Tongue (tissue), 2 donors: Measurements from ENCODE around the gene ELF2. TPM values are rescaled to one million over a fixed set of nuclear protein-coding genes. Genes with fewer than 3 reads are reported as not detected.
"Not testable (repeated sequence)": the region's sequence is repeated elsewhere in the genome, so short reads cannot be mapped to it uniquely, and the experiment has no call there.

Experiments
- DNase-seq: peaks from one replicate; pipeline ENCODE4 v3.0.0-alpha.2; 2015
- total RNA-seq: library from RNA; depleted of rRNA; stranded (reverse); fragments of >200 nt; gene quantifications from one replicate; pipeline ENCODE4 v1.2.3, GENCODE V29; 2014

ELF2 gene
- total RNA-seq, 1 donor from 2014 or later = 119 TPM

DNA sequence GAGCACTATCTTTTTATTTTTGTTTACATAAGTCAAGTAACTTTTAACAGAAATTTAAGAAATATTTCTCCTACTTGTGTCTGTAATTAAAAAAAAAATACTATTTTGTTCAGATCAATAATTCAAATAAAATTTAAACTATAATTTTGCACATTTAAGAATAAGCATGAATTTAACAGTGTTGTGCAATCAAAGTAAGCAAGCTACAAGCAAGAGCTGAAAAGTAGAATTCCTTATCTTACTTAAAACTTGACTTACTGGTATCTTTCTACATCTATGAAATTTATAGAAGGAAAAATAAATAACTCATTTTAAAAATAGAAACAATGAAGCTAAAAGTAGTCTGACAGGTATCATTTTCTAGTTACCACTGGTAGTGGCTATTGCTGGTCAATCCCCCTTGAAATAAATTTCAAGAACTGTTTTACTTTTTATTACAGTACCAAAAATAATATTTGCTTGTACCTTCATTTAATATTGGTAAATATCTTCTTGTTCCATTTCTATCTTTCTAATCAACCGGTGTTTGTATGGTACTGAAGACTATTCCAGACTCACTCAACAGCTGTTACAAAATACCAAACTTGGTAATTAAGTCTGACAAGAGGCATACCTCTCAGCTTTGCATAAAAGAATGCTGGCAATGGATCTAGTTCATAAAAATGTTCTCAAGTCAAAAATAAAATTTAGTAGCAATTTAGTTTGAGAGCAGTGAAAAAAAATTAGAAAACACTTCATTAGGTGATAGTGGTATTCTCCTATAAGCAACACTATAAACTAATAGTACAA is 99.3 kb downstream of the ELF2 start:
- DNase-seq = peak; percentile 21

DNA sequence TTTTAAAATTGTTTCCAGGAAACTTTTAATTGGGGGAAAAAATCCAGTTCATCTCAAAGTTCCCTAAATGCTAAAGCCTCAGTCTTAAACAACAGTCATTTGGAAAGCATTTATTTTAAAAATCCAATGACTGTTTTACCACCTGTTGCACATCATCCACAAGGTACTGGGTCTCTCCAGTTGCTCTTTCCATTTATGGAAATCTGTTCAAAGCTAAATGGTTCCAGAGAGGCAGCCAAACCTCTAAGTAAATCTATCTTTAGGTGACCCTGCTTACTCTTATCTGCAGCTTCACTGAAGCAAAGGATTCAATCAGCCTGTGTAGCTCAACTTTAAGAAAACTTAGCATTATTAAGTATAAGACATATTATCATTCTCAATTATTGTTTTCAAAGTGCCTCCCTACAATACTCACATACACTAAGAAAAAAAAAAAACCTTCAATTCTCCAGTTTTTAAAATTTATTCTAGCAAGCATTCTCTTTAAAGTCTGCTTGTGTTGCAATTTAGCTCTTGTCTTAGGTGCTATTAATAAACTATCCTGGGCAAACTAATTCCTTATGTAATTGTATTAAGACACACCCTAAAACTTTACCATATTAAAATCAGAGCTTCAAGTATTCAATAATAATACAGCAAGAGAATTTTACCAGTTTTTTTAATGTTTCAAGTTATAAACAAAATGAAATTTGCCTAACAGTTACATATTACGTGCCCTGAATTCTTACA is 100.8 kb downstream of the ELF2 start:
- peak; percentile 28 for DNase-seq

DNA sequence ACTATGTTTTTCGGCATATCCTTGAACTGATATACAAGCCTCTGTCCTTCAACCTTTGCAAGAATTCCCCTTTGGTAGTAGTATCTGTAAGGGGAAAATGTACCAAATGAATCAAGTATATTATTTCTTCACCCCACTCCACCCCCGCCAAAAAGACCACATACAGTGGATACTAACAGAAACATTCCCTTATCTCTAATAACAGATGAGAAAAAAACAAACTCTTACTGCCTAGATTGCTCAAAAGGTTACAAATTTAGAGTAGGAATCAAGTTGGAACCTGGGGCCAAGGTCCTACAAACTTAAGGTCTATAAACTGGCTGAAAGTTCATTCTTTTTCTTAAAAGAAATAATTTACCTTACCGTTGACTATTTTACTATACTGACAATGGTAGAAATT is 116.4 kb downstream of the ELF2 start:
- no peak for DNase-seq

- DNase-seq = not testable (repeated sequence)
Measured at GRCh38 chr4:139059026-139059425, 118.0 kb downstream of the ELF2 start.

DNA sequence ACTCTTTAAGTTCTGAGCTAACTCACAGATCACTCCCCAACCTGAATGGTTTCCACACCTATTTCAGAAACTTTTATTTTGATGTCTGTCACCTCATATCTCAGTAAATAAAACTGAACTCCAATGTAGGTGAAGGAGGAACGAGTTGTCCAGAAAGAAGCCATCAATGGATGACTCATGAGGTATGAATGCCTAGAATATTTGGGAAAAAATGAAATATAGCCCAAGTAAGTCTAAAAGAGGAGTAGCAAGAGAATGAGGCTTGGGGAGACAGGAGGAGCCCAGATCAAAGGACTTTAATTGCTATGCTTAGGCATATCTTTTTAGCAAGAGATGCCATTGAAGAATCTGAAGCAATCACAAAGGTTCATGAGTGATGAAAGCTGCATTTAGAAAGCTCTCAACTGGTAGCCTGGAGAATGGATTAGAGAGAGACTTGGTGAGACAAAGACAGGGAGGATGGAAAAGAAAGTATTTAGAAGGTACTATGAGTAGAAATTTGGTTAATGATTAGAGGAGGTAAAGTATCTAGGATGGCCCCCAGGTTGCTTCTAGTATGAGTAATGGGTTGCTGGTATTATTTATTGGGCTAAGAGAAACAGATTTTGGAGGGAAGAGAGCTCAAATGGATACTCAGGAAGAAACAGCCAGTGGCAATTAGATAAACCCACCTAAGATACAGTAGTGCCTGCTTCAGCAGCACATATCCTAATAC is 122.1 kb downstream of the ELF2 start:
- DNase-seq = no peak

DNA sequence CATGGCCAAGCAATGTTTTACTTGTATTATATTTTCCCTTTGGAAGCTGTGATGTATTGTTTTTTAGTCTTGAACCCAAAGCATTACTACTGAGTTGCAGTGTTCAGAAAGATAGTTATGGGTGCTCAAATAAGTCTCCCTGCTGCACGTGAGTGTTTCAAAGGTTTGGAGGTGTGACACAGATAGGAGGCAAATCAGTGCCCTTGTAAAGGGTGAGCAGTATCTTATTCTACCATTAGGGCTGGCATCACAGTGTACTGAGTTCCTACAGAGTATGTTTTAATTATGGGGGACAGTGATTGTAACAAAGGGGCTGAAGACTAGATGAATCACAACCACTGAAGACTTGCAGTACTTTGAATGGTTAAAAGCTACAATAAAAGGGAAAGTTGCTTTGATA is 123.1 kb downstream of the ELF2 start:
- DNase-seq = no peak

- no peak for DNase-seq
Measured at GRCh38 chr4:139050446-139050845, 126.6 kb downstream of the ELF2 start.

DNA sequence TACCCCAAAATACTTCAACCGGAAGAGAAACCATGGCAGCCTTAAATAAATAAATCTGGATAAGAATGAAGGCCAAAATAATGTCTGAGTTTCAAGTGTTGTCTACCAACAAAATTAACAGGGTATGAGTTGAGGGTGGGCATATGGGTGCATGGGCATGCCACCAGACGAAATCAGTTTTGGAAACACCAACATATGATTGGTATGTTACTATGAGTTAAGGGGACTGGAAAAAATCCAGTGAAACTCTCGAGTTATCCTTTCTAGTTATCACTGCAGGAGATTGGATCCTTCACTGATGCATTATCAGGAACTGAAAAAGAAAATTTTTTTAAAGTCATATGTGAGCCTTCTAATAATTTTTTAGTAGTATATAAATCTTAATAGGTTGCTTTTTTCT is 129.0 kb downstream of the ELF2 start:
- DNase-seq = no peak

DNA sequence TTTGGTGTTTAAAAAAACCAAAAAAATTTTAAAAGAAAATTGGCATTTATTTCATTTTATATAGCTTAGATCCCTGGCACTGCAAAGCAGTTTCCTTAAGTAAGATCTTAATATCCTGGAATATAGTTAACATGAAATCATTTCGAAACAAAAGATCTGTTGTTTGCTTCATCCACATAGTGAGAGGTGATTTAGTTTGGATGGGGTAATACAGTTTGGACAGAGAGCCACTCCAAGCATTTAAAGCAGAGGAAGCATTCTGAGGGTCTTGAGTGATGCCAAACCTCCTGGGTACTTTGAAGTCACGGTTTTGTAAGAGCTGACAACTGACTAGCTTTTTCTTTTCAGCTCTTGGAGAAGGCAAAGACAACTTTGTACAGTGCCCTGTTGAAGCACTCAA is 132.7 kb downstream of the ELF2 start:
- no peak for DNase-seq

- DNase-seq = peak; percentile 52
Measured at GRCh38 chr4:139042981-139043460, 134.0 kb downstream of the ELF2 start.

DNA sequence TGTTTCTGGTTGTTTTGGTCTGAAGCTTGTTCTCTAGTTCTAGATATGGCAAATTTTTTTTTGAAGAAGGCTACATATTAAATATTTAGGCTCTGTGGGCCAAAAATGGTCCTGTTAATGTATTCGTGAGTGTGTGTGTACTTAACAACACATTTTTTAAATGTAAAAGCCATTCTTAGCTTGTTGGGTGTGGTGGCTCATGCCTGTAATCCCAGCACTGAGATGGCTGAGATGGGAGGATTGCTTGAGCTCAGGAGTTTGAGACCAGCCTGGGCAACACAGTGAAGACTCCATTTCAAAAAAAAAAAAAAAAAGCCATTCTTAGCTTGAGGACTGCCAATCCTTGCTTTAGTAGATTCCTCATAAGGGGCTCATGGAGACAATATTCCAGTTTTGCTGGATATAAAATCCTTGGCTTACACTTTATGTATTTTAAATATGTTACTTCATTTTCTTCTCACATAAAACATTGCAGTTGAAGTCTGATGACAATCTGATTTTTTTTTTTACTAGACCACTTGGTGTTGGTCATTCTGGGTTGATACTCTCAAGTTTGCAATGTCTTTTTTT is 138.1 kb downstream of the ELF2 start:
- DNase-seq = no peak

- DNase-seq = no peak
Measured at GRCh38 chr4:139036885-139037284, 140.1 kb downstream of the ELF2 start.

- no peak for DNase-seq
Measured at GRCh38 chr4:139035650-139036049, 141.4 kb downstream of the ELF2 start.

- DNase-seq = peak; percentile 94
Measured at GRCh38 chr4:139030614-139031235, 146.3 kb downstream of the ELF2 start.

DNA sequence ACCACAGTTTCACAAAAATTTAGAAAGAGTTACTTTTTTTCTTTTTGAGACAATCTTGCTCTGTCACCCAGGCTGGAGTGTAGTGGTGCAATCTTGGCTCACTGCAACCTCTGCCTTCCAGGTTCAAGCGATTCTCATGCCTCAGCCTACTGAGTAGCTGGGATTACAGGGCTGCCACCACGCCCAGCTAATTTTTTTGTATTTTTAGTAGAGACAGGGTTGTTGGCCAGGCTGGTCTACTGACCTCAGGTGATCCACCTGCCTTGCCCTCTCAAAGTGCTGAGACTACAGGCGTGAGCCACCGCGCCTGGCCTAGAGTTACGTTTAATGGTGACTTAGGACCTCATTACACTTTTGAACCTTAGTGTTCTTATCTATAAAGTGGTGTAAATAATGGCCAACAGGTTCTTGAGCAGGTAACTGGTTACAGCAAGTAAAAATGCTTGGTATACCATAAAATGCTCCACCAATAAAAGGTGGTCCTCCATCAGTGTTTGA is 147.1 kb downstream of the ELF2 start:
- not testable (repeated sequence) for DNase-seq

- DNase-seq = peak; percentile 22
Measured at GRCh38 chr4:139028191-139028661, 148.8 kb downstream of the ELF2 start.

GRCh38 chr4:139027776-139028175 is 149.2 kb downstream of the ELF2 start:
- peak; percentile 13 for DNase-seq

DNA sequence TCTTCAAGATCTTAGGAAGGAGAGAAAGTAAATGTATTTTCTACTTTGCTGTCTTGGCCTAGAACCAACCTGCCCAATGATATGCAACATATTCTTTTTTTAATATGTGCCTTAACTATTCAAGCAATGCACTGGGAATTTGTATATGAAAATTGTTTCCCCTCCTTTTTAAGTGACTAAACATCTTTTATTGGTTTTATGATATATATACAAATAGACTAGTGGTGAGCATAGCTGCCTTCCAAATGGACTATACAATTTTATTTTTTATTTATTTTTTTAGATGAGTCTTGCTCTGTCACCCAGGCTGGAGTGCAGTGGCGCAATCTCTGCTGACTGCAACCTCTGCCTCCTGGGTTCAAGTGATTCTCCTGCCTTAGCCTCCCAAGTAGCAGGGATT is 151.2 kb downstream of the ELF2 start:
- DNase-seq = no peak

DNA sequence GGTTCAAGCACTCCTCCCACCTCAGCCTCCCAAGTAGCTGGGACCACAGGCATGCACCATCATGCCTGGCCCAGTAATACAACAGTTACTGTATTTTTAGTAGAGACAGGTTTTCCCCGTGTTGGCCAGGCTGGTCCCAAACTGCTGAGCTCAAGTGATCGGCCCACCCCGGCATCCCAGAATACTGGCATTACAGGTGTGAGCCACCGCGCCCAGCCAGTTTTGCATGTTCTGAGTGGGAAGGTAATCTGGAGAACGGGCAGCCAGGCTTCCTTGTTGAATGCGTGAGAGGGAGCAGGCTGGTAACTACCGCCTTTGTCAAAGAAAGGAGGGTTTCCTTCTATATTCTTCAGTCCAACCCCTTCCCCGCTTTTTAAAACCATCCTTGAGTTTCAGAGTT is 152.3 kb downstream of the ELF2 start:
- no peak for DNase-seq

GRCh38 chr4:139022835-139023234 is 154.2 kb downstream of the ELF2 start:
- no peak for DNase-seq

GRCh38 chr4:139021071-139021470 is 155.9 kb downstream of the ELF2 start:
- DNase-seq = not testable (repeated sequence)

GRCh38 chr4:139020384-139020783 is 156.6 kb downstream of the ELF2 start:
- no peak for DNase-seq
